NCI-H1436 treated with DMSO at 0.1 percent for 48 hours (cell line): ENCODE data around the gene RGS18.
"Not testable (repeated sequence)": the region's sequence is repeated elsewhere in the genome, so short reads cannot be mapped to it uniquely, and the experiment has no call there.

Experiments
- DNase-seq: peaks from one replicate; lab custom pipeline; 2025; lab: John Stamatoyannopoulos, UW

The RGS18 gene, protein sequence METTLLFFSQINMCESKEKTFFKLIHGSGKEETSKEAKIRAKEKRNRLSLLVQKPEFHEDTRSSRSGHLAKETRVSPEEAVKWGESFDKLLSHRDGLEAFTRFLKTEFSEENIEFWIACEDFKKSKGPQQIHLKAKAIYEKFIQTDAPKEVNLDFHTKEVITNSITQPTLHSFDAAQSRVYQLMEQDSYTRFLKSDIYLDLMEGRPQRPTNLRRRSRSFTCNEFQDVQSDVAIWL

DNA sequence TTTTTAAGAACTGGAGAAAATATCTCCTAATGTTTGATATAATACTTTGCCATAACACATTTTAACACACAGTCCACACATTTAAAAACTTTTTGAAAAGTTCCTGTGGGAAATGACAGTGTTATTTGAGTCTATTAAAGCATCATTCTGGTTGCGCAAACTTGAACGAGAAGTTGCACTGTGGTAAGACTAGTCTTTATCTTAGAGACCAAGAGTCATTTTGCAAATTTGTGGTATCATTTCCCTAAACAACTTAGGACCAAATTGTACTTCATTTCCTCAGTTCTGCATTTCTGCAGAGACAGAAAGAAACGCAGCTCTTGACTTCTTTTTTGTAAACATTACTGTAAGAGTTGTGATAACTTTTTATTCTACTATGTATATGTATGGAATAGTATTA lies at the start of gene RGS18:
RGS18 (plus strand) TSS at position 282 of the 400 bp plus-strand sequence. CDS start 176 bp downstream, outside the sequence.
- DNase-seq: no peak

DNA sequence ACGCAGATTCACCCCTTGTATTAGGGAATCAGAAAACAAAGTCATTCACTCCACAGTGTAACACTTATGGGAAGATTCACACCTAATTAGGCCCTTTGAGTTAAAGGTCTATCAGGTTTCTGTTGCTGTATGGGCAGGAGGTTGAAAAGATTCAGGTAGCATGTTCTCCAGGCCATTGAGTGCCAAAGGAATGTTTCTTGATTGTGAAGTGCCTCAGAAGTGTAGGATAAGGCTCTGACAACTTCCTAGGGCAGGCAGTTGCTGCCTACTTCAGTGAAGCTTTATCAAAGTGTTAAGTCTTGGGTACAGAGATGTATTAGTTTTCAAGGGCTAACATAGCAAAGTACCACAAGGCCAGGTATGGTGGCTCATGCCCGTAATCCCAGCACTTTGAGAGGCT lies 48.7 kb upstream of the RGS18 start:
- DNase-seq: no peak

DNA sequence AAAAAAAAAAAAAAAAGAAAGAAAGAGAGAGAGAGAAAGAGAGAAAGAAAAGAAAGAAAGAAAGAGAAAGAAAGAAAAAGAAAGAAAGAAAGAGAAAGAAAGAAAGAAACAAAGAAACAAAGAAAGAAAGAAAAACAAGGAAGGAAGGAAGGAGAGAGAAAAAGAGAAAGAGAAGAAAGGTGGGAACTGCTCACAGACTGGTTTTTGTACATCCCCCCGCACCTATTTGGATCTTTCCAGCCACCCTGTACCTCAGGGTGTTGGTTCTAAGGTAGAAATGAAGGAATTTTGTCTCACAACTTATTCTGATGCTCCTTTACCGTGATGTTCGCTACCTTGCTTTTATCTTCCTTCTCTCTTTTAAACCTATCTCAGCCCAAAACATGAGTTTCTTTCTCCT lies 43.3 kb upstream of the RGS18 start:
- no peak for DNase-seq

DNA sequence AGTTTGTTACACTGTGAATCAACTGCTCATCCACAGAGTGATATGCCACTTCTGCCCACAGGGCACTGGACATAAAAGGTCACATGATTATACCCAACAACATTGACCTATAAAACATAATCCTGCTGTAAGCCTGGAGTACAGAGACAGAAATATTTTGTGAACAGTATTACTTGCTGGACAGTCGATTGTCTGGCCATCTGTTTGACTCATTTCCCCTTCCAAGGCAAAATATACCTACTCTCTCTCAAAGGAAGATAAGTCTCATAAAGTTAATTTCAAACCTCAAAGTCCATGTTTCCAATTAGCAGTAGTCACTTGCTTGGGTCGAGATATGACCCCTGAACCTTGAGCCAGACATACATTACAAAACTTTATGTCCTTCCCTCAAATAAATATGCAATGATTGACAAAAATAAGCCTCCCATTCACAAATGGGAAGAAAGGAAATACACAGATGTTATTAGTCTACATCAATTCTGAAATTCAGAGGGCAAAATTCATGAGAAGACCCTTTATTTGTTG lies 39.3 kb upstream of the RGS18 start:
- DNase-seq: no peak

DNA sequence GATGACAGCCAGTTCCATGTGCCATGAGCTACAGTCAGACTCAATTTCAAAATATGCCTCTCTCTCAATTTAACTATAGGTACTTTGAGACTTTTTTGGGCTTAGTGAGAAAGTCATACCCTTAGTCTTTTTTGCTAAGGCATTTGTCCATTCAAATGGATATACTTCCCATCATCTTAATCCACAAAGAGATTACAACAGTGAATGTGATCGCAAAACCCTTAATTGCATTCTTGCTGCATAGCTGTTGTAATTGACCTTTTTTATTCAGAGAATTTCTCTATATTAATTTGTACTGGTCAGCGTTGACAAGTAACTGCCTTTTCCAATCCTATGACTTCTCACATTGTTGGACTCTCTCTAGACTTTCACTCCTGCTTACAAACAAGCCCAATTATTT lies 38.6 kb upstream of the RGS18 start:
- no peak for DNase-seq

DNA sequence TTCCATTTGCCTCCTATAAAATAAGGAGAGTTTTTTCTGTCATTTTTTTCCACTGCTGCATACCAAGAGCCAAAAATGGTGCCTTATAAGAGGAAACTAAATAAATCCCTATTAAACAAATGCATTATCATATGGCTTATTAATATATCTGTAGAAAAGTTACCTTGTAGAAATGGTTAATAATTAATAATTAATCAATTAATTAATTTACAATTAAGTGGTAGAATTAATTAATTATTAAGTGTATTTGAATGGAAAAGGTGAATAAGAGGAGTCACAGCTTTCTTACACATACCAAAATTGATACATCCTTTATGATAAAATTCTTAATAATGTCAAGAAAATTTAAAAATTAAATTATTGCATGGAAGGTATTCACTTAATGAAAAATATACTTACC lies 35.6 kb upstream of the RGS18 start:
- DNase-seq: no peak

DNA sequence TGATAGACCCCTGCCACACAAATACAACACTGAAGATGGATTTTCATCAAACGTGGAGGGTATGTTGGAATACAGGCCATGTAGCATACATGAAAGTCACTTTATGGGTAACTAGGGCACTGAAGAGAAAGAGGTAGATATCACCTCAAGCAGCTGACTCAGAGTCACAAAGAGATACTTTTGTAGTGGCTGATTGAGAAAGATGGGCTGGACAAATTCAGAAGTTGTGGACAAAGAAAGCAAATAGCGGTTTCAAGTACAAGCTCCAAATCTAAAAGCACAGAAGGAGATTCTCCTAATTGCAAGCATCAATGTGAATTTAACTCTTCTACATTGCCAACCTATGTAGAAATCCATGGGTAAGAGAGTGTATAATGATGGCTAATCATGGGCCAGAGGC lies 35.0 kb upstream of the RGS18 start:
- no peak for DNase-seq

DNA sequence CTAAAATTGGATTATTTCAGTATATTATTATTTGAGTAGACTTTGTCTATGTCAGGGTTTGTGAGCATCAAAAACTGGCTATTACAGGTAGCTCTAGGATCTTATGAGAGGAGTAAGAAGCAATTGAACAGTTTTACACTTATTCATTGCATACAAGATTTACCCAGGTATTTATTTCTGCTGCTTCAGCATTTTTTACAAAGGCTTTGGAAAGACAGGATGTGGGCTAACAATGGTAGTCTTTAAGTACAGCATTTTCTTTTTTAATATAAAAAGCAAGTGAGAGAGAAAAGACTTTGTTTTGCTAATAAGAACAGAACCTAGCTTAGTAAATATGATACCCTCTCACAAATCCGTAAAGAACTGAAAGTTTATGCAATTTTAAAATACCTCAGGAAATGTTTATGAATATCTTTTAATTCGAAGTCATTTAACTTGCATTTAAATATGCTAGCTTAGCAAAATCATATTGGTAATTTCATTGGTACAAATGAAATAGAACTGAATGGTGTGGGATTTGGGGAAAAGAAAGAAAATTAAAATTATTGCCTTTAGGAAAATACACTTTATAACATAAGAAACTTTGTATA lies 32.1 kb upstream of the RGS18 start:
- no peak for DNase-seq

DNA sequence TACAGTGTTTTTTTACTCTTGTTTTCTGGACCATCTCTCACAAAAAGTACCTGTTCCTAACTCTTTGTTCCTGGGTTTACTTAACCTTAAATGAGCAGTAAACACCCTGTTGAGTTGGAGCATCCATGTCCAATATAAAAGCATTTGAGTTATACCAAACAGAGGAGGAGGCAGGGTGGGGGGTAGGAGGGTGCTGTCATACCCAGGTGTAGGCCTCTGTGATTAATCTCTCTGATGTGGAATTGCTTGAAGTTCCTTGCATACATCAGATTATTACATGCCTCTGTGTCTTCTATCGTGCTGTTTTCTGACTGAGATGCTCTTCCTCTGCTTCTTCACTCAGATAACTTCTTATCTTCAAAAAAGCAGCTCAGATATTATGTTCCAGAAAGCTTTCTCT lies 28.1 kb upstream of the RGS18 start:
- DNase-seq: no peak

DNA sequence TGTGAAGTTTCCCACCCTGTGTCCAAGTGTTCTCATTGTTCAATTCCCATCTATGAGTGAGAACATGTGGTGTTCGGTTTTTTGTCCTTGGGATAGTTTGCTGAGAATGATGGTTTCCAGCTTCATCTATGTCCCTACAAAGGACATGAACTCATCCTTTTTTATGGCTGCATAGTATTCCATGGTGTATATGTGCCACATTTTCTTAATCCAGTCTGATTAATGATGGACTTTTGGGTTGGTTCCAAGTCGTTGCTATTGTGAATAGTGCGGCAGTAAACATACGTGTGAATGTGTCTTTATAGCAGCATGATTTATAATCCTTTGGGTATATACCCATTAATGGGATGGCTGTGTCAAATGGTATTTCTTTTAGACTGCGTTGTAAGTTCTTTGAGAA lies 27.4 kb upstream of the RGS18 start:
- not testable (repeated sequence) for DNase-seq

DNA sequence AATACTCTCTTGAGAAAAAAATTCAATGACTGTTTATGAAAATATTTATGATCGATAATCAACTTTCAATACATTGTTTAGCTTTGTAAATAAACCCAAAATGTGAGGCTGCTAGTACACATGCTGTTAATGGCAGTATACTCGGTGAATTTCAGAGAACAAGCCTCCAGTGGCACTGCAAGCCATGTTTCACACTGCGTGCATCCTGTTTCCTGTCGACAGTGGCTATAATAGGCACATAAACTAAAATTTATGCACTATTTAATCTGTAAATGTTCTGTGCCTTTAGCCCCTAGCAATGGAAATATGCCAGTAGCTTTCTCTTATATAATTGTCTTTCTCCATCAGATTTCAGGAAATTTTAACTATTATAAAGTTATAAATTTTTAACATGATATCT lies 26.3 kb upstream of the RGS18 start:
- no peak for DNase-seq

DNA sequence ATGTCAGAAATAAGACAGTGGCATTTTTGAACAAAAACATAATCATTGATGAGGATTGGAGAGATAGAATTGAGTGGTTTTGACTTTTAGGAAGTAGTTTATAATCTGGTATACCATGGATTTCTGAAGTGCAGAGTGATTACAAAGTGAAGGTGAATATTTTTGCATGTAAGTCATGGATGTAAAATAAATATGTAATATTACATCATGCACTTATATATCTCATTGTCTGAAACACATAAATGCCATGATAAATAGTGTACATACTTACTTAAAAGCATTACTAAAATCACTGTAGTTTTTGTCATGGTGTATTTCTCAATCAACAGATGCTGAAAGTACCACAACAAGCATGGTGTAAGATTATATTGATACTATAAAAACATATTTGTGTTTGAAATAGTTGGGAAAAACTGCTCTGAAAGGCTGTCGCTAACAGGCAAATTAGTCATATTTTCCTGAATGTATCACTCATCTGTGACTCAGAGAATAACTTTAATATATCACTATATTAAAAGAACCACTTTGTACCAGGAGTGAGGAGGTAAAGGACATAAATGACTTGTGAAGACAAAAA lies 24.8 kb upstream of the RGS18 start:
- no peak for DNase-seq

DNA sequence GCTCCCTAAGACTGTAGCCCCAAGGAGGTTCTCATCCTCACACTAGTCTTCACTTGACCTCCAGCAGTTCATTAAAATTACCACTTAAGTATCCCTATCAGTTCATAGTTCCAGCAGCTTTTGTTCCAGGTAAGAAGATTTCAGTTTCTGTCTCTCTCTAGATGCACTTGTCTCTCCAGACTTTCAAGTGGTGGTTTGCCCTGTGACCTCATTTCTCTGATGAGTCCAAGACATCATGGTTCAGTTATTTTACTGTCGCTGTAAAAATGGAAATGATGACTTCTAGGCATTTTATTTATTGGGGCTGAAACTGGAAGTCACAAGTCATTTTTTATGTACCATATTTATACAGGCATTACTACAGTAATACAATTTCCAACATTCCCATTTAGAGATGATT lies 17.9 kb upstream of the RGS18 start:
- no peak for DNase-seq

DNA sequence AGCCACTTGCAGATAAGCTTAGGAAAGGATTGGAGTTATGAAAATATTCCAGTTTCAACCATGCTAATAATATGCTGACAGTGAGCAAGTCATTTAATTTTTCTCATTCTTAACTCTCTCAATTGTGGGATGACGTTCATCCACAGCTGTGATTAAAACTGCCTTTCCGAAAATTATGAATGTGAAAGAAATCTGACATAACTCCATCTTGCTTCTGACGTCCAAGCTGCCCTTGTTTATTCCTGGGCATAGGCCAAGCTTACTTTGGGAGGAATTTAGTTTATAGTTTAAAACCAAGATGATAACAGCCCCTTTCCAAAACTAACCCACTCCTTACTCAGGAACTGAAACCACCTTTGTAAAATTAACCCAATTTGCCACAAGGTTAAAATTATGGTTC lies 11.0 kb upstream of the RGS18 start:
- DNase-seq: no peak

DNA sequence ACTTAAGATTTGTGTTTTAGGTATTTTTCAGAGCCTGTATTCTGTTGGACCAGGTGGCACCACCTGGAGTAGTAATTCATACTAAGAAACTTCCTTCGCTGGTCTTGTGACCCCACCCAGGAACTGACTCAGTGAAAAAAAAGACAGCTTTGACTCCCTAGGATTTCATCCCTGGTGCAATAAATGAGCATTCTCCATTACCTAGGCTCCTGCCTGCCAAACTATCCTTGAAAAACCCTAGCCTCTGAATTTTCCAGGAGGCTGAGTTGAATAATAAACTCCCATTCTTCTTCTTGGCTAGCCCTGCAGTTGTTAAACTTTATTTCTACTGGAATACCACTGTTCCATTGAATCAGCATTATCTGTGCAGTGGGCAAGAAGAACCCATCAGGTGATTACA lies 10.6 kb upstream of the RGS18 start:
- DNase-seq: no peak

DNA sequence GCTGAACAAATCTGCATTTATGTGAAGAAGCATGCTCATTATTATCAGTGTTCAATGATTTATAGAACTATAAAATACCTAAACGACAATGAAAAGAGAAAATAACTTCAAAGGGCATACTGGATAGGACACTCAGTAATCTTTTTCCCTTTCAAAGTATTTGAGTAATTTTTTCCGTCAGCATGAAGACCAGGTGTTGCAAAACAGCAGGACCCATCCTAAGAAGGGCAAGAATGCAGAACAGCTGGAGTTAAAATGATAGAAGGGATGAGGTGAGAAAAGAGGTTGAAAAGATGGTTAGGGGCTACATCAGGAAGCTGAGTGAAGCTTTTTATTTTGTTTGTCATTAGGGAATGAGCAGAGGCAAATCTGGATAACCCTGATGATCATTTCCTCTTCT lies 7.1 kb upstream of the RGS18 start:
- DNase-seq: no peak

DNA sequence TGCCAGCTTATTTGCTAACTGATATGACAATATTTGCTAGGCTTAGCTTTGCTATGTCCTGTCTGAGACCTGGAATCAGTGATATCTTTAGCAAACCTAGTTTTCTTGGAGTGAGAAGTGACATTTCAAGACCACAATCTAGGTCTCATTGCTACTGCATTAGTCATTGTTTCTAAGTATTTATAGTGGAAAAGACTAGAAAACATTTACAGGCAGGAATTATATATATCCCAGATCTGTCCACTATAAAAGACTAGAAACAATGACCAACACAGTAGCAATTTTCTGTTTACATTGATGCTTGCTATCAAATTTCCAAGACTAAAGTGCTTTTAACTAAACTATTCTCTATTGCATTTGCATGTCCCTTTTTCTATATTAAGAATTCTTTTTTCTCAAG lies 5.0 kb upstream of the RGS18 start:
- no peak for DNase-seq

DNA sequence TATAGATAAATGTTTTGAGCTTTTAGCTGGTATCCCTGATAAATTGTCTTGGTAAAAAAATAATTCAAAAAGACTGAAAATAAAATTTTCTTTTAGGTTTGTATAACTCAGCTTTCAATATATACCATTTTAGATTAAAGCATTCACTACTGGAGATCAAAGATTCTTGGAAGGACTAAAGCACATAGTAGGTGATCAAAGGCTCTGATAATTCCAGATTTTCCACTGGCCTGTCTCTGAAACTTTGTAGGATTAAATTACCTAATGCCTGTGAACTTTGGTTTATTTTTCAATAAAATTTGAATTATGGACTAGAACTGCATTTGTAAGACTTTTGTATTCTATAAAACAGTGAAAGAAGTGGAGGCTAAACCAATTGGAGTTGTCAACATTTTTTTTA lies 1.2 kb upstream of the RGS18 start:
- DNase-seq: no peak

DNA sequence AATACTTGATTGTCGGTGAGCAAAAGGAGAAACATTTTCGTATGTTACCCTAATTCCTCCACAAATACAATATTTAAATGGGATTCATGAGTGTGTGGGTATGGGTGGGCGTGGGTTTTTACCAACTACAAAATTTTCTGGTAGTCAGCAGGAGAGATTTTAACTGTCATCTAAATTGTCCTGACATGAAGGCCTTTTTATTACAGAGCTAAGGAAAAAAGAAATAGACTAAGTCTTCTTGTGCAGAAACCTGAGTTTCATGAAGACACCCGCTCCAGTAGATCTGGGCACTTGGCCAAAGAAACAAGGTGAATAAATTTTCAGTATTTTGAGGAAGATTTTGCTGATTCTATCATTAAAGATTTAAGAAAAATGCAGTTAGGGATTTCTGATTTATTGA lies 752 bp downstream of the RGS18 start:
- DNase-seq: no peak

DNA sequence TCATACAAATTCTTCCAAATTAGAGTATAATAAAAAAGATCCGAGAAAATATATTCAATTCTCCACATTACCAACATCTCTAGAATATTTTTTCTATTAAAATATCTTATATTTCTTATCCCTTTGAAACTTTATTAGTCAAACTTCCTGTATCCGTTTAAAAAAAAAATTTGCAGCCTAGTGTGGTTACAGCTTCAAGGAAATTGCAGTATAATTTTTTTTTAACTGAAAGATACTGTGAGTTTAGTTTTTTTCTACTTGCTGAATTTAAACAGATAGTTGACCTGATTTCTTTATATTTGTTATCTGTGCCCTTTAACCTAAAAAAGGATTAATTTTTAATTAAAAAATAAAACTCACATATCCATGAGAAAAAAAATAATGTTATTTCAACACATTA lies 1.5 kb downstream of the RGS18 start:
- no peak for DNase-seq

DNA sequence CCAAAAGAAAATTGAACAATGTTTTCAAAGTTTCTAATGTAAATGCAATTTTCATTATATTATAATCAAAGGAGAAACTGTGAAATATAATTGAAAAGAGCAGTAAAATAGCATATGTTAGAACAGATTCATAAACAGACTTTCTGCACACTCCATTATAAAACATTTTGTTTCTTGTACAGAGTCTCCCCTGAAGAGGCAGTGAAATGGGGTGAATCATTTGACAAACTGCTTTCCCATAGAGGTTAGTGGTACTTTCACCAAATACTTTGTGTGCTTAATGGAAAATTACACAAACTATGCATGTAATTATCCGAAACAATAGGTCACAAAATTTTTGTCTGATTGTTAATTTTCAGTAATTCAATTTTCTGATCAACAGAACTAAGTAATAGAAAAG lies 1.9 kb downstream of the RGS18 start:
- no peak for DNase-seq

DNA sequence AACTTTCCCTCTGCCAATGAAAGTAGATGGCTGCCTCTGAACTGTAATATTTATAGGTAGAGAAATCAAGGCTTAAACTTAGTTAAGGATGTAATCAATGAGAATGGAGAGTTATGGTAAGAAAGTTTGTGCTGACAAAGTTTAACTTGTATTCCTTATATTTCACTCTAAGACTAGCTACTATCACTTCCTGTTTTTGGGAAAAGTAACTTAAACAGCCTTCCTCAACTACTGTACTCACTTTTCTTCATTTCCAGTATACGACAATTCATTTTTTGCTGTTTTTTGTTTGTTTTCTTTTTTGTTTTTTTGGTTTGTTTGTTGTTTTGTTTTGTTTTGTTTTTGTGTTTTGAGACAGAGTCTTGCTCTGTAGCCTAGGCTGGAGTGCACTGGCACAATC lies 3.7 kb downstream of the RGS18 start:
- DNase-seq: no peak

DNA sequence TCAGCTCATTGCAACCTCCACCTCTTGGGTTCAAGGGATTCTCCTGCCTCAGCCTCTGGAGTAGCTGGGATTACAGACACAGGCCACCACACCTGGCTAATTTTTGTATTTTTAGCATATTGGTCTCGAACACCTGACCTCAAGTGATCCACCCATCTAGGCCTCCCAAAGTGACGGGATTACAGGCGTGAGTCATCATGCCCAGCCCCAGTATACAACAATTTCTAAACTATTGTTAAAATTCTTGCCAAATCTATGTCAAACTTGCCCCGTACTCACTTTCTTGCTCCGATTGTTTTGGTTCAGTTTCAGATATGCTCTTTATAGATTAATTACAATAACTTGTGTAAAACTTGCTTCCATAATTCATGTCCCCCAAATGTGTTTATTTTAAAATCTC lies 4.1 kb downstream of the RGS18 start:
- DNase-seq: no peak

DNA sequence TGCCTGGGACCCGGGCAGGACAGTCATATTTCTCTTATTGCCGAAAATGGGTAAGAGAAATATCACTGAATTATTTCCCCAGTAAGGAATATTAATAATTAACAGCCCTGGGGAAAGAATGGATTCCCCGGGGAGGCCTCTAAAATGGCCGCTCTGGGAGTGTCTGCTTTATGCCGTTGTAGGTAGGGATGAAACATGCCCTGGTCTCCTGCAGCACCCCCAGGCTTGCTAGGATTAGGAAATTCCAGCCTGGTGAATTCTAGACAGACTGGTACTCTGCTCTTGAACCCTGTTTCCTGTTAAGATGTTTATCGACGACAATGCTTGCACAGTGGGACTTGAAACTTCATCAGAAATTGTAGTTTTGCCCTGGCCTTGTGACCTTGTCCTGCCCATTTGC lies 6.7 kb downstream of the RGS18 start:
- not testable (repeated sequence) for DNase-seq
